GM19240 (cell line): ENCODE data around the gene GPR152.
A peak's percentile ranks its signal among the peaks of the same experiment; 100 is the strongest.
"Not testable (repeated sequence)": the region's sequence is repeated elsewhere in the genome, so short reads cannot be mapped to it uniquely, and the experiment has no call there.

Source experiments
- DNase-seq: peaks from one replicate; pipeline ENCODE4 v3.0.0; 2011; ENCODE audit warnings: low spot score; ENCODE audit not compliant: insufficient read length

Gene GPR152

DNA sequence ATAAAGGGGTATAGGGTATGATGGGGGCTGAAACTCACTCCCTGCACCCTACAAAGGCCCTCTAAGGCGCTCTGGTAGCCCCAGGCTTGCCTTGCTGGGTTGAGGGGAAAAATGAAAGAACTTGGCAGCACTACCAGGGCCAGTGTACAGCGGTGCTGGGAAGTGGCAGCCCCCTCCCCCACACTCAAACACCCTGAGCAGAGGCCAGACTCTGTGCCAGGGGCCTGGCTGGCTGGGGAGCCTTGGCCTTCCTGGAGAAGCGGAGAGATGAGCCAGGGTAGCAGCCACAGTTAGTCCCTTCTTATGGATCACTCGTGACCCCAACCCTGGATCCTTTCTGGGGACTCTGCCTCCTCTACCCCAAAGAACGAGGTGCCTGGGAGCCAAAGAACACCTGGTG, 13.8 kb upstream of the GPR152 start:
- no peak for DNase-seq

DNA sequence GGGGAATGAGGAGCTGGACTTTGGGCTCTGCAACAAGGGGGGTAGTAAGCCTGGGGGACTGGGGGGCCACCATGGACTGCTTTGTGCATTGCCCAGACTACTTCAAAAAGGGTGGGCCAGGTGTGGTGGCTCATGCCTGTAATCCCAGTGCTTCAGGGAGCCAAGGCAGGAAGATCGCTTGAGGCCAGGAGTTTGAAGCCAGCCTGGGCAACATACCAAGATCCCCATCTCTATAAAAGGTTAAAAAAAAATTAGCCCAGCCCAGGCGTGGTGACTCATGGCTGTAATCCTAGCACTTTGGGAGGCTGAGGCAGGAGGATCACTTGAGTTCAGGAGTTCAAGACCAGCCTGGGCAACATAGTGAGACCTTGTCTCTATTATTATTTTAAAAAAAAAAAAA, 13.0 kb upstream of the GPR152 start:
- DNase-seq: not testable (repeated sequence)

DNA sequence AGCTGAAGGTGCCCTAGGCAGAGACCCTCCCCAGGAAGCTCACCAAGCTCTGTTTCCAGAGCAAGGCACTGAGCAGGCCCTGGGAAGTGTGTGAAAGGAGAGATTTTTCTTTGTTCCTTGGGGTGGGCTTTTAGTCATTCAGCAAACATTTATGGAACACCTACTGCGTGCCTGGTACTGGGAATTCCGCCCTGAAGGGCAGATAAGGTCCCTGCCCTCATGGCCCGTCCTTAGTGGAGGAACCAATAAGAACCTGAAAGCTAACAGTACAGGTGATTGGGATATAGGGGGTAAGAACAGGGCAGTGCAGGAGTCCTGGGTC, 12.6 kb upstream of the GPR152 start:
- DNase-seq: no peak

DNA sequence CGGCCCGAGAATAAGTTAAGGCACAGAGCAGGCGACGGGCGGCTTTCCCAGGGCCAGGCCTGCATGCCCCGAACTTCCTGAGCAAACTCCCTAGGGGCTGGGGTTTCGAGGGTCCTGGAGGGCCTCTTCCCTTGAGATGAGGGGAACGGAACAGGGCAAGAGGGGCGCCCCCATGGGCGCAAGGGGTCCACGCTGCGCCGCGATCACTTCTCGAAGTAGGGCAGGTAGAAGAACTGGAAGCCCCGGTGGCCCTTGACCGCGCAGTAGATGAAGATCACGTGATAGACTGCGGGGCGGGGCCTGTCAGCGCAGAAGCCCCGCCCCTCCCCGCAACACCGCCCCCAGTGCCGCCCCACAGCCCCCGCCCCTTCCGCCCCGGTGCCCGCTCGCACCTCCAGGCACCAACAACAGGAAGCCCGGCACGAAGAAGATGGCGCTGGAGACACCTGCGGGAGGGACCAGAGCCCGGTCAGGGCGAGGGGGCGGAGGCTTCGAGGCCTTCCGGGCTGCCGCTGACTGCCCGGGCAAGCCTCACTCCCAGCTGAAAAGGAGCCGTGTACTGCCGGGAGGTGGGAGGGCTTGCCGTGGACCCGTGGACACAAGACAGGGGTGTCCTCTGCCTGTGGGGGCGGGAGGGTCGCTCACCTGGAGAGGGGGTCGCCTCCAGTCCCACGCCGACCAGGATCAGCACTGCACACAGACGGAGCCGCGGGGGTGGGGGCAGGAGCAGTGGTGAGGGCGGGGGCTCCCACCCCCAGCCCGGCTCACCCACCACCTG, 12.1 kb upstream of the GPR152 start:
- peak; percentile 92 for DNase-seq

DNA sequence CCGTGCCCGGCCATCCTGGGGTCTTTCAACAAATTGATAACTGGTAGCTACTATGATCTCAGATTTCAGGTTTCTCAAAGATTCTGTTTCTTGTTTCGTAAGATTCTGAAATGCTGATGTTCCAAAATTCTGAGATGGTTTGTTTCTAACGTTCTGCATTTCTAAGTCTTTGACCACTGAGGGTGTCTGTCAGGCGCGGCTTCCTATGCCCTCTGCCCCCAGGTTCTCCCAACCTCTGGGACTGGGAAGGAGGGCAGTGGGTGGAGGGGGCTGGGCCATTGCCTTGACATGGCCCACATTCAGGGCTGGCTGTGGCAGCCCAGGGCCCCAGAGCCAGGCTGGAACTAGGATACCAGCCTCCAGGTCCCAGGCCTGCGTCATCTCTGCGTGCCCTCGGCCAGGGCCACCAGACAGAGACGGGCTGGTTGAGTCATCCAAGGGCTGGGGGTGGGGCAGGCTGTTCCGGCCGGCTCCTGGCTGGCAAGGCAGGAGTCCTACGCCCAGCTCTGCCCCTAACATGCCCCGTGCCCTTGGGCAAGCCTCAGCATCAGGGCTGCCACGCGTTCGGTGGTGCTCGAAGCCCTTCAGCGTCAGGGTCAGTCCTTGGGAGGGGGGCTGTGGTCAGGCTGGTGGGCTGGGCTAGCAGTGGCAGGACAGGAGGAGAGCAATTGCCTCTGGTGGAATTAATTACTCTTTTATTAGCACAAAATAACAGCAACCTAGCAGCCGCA, 11.3 kb upstream of the GPR152 start:
- no peak for DNase-seq

DNA sequence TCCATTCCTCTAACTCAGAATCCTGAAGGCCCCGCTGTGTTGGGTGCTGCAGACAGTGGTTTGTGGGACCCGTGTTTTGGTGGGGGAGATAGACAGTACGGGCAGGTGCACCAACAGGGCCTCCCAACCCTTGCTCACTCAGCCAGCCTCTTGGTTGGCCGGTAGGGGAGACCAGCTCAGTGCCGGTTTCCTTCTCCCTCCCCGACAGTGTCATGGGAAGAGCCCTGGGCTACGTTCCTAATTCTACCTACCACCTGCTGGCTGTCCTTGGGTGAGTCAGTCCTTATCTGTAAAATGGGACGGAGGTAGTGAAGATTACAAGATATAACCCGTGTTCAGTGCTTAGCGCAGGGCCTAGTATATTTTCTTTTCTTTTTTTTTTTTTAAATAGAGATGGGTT, 10.7 kb upstream of the GPR152 start:
- DNase-seq: no peak

DNA sequence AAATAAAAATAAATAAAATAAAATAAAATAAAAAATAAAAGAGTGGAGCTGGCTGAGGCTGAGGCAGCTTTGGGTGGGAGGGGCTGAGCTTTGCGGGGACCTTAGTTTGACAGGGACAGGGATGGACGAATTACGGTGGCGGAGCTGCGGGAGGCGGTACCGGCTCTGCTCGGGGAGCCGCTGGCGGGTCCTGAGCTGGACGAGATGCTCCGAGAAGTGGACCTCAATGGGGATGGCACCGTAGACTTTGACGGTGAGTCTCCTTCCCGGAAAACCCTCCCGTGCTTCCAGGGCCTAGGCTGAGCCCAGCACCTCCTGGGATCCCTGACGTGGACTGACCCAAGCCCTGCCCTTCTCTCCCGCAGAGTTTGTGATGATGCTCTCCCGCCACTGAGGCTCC, 5.7 kb upstream of the GPR152 start:
- DNase-seq: no peak

DNA sequence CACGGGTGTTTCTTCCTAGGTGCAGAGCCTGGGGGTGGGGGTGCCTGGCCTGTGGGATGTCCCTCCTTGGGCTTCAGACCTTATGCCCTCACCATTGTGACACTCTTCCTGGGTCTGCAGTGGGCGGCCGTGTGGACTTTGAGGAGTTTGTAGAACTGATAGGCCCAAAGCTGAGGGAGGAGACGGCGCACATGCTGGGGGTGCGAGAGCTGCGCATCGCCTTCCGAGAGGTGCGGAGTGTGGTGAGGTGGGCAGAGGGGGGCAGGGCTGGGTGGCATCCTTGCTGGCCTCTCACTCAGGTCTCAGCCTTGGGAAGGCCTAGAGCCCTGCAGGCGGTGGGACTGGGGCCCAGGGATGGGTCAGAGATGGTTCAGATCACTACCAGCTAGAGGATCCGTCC, 4.9 kb upstream of the GPR152 start:
- no peak for DNase-seq

DNA sequence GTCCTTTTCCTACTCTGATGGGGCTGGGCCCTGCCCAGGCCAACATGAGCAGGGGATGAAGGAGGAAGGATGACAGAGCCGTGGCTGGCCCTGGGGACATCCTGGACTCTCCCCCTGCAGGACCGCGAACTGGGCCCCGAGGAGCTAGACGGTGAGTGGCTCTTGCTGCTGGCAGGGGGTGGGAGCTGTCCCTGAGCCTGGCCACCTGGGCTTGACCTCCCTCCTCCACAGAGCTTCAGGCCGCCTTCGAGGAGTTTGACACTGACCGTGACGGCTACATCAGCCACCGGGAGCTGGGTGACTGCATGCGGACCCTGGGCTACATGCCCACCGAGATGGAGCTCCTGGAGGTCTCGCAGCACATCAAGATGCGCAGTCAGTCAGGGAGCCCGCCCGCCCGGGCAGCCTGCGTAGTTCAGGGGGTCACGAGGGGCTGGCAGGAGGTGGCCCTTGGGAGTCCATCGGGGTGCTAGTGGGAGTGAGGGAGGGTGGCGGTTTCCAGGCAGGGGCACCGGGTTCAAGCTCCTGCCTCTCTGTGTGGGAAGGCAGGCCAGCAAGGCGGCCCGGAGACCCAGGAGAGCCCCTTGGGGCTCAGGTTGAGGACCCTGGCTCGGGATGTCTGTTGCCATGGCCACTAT, 3.7 kb upstream of the GPR152 start:
- DNase-seq: no peak

DNA sequence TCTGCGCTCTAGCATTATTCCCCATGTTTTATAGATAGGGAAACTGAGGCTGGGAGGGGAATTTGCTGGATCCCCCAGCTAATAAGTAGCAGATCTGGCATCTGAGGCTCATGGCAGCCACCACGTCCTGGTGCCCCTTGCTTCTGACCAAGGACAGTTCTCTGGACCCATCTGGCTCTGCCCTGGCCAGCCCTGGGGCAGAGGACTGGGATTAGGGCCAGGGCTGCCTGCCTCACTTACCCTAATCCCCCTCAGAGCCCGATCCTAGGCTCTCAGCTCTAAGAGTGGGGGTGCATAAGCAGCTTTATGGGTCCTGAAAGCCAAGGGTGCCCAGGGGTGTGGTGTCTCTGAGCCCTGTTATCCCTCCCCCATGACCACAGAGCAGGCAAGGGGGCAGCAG, 2.5 kb upstream of the GPR152 start, which contains the start of gene CABP4:
Gene CABP4 (plus strand): TSS at position 301 of the 400 bp plus-strand sequence. CDS start 70 bp downstream, at position 371.
- DNase-seq: no peak

DNA sequence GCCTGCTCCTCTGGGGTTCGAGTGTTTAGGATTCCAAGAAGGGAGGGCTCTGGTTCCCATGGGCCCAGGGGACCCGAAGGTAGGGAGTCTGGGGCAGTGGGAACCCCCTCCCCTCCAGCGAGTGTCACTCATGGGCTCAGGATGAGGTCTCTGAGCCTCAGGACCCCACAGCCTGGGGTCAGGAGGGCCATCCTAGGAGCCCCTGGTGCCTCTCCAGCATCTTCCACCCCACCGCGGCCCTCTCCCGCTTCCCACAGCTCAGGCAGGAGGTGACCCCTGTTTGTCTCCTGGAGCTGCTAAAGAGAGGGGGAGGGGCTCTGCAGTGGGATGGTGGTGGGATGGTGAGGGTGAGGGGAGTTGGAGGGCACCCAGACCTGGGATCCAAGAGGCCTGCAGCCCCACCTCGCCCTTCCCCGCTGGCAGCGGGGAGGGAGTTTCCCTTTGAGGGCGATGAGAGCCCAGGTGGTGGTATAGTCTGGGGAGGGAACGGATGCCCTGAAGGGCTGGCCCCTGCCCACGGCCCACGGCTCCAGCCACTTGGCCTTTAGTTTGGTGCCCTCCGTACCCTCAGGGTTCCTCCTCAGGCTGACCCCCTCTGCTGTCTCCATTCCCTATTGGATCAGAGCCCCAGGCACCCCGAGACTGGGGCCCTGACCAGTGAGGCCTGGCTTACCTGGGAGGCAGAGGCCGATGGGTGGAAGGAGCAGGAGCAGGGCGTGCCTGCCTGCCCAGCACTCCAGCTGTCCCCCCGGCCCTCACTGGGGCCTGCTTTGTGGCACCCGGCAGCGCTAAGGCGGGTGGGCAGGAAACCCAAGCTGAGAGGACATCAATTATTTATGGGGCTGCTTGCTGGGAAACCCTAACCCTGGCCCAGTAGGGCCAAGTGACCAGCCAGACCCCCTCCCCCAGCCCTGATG, 1.5 kb upstream of the GPR152 start:
- DNase-seq: no peak

DNA sequence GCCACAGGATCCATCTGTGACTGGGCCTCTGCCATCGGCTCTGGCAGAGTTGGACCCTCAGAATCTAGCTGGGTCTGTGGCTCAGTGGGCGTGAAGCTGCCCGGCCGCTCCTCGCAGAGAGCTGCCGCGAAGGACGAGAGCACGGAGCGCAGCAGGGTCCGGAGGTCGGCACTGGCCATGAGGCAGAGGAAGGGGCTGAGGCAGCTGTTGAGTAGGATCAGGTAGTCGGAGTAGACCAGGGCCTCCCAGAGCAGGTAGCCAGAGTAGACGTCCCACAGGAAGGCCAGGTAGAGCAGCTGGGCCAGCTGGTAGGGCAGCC, 912 bp downstream of the GPR152 start:
- no peak for DNase-seq

DNA sequence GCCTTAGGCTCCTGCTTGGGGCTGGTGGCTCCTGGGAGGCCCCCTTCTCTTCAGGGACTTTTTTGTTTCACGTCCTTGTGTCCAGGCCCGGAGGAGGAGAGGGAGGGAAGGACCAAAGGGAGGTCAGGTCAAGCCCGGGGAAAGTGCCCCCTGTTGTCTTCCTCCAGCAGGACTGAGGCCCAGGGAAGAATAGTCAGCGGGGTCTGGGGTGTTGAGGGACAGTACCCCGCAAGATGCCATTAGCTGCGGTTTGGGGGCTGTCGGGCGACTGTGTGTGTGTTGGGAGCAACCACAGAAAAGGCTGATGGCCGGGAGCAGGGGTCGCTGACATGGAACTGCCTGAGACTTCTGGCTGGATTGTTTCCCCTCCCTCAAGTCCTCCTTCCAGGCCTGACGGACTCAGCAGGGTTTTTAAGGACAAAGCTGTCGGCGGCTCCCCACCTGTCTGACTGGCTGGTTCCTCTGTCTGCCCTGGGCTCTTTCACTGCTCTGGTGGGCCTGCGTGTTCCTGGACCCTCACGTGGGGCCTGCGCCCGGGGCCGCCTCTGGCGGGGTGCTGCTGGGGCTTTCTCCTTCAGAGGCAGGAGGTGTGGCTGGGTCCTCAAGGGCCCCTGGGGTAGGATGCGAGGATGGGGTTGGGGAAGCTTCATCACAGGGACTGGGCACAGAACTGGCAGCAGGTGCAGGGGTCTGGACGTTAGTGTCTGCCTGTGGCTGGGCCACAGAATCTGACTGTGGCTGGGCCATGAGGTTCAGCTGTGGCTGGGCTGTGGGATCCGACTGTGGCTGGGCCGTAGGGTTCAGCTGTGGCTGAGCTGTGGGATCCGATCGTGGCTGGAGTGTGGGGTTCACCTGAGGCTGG, 1.5 kb downstream of the GPR152 start:
- no peak for DNase-seq

DNA sequence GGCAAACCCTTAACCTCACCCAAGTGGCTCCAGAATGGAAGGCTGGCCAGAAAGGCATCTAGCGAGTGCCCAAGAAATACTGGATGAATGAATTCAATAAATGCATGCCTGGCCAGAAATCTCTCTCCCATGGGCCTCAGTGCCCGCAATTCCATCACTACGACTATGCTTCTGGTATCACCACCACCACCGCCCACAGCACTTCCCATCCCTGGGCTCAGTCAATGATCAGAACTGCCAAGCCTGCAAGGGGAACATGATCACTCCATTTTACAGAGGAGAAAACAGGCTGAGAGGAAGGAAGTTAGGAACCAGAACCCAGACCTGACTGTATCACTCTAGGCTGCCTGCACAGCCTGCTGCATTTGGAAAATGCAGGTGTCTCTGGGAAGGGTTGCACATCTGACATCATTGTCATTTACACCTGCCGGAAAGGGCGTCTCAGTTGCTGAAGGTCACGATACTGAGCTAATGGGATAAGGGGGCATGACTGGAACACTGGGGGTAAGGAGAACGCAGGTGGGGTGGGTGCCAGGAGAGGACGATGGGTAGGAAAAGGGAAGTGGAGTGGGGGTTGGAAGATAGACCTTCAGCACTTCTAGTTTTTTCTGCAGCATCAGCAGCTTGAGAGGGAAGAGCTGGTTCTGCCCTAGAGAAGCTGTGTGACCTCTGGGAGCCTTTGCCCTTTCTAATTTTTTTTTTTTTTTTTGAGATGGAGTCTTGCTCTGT, 3.2 kb downstream of the GPR152 start:
- DNase-seq: no peak

DNA sequence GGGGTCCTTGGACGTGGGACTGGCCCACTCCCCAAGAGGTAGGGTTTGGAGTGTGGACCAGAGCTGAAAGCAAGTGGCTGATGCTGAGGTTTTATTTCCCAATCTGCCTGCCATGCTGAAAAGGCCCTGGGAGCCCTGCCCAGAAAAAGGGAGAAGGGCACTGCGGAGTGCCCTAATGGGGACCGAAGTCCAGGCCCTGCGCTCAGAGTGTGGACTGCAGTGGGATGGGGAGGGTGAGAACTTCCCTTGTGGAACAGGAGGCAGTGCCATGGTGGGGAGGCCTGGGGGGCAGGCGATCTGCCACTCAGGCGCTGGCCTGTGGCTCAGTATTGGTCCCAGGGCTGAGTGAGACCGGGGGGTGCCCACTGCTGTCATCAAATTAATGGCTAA, 4.3 kb downstream of the GPR152 start:
- DNase-seq: no peak

DNA sequence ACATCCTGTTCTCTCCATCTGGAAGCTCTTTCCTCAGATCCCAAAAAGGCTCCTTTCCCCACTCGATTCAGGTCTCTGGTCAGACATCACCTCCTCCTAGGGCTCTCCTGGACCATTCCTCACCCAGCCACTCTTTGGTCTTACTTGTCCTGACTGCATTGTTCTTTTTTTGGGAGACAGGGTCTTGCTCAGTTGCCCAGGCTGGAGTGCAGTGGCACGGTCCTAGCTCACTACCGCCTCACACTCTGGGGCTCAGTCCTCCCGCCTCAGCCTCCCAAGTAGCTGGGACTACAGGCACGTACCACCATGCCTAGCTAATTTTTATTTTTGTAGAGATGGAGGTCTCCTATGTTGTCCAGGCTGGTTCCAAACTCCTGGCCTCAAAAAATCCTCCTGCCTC, 7.0 kb downstream of the GPR152 start:
- DNase-seq: no peak

DNA sequence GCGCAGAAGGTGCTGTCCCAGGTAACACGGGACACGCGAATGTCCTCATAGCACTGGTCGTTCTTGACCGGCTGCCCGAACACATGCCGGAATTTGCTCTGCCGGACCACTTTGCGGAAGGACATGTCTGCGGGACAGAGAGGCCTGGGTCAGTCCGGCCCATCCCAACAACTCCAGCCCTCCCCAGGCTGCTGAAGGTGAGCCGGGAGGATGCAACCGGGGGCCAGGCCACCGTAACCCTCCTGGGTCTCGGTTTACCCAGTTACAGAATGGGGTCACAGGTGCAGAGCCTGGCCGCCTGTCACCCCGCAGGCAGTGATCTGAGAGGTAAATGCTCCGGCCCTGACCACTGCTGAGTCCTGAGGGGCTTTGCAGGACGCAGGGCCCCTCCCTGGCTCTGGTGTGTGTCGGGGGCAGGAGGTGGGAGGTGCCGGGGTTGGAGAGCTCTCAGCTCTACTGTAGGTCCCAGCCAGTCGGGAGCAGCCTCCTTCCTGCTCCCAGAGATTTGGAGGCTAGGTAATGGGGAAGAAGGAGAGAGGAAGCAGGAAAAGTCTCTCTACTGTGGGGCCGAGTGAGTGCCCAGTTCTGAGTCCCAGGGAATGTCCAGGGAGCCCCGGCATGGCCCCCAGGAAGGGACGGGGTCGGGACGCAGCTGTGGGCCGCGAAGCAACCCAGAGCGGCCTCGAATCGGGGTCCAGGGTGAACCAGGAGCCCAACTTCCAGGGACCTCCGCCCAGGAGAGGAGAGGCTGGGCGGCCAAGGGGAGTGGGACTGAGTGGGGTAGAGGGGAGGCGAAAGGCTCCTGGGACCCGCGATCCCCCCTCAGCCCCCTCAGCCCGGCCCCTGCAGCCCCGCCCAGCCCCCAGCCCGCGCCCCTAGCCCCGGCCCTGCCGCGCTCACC, 9.8 kb downstream of the GPR152 start:
- no peak for DNase-seq

DNA sequence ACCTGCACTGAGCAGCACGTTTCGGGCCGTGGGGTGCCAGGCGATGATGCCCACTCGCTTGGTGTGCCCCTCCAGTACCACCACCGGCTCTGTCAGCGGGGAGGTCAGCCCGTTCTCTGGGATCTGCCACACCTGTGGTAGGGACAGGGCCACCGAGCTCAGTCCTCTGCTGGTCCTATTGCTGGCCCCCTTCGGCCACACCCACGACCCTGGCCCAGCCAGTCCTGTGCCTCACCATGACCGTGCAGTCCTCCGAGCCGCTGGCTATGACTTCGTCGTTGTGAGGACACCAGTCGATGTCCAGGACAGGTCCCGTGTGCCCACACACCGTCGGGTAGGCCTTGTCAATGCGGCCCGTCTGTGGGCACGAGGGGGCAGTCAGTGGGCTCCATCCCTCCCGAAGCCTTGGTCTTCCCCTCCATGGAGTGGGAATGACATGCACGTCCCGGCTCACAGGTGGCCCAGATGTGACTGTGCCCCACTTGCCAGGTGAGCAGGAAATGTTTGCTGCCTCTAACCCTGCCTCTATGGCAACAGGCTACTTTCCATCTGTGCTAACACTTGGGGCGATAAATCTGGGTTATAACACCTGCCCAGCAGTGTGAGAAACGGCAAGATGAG, 10.7 kb downstream of the GPR152 start:
- no peak for DNase-seq
